Natural killer cell treated with Interleukin-12 subunit alpha and Interleukin-12 subunit beta and Interleukin-15 and Interleukin-18, amount 100 ng/mL, for 72 hours (primary cell): Measurements from ENCODE around the gene CTSS. TPM values are rescaled to one million over a fixed set of nuclear protein-coding genes. Genes with fewer than 3 reads are reported as not detected.
"Not testable (repeated sequence)": the region's sequence is repeated elsewhere in the genome, so short reads cannot be mapped to it uniquely, and the experiment has no call there.

Source experiments
- ATAC-seq, 2 donors: fragments of 150-1000 bp; cut with Tn5 transposase in 1 of 2; sonication (Bioruptor Pico), chemical (Tn5 transposase) in 1 of 2; 2 replicates each; pipeline ENCODE4 v1.10.0; 2021
- DNase-seq: peaks from one replicate; pipeline ENCODE4 v3.0.0; 2022; ENCODE audit warnings: low spot score
- H3K27ac Mint-ChIP-seq, 2 donors: 1 replicate in 1 of 2; 2 replicates in 1 of 2; pipeline ENCODE4 v1.8.0; 2022; ENCODE audit warnings: mixed read lengths in 2 of 2, mild to moderate bottlenecking in 1 of 2, moderate library complexity in 1 of 2
- H3K27me3 Mint-ChIP-seq, 2 donors: 1 replicate in 1 of 2; 2 replicates in 1 of 2; pipeline ENCODE4 v1.8.0; 2022; ENCODE audit warnings: mixed read lengths in 2 of 2
- H3K36me3 Mint-ChIP-seq: one replicate; pipeline ENCODE4 v1.8.0; 2022; ENCODE audit warnings: mixed read lengths
- H3K4me1 Mint-ChIP-seq, 2 donors: 1 replicate in 1 of 2; 2 replicates in 1 of 2; pipeline ENCODE4 v1.8.0; 2022; ENCODE audit warnings: low read depth in 2 of 2, mixed read lengths in 2 of 2, mild to moderate bottlenecking in 1 of 2
- H3K4me3 Mint-ChIP-seq: one replicate; pipeline ENCODE4 v1.8.0; 2022; ENCODE audit warnings: mixed read lengths
- H3K9me3 Mint-ChIP-seq: 2 replicates; pipeline ENCODE4 v1.8.0; 2022; ENCODE audit warnings: mixed read lengths
- total RNA-seq, 2 donors: library from RNA; stranded (reverse); gene quantifications; one replicate each; pipeline ENCODE4 v1.2.3, GENCODE V29; 2022

CTSS gene
- total RNA-seq: 100 to 1,000 TPM in 1 of 2 donors, 10 to 100 TPM in 1; 76.2 to 248 TPM

DNA sequence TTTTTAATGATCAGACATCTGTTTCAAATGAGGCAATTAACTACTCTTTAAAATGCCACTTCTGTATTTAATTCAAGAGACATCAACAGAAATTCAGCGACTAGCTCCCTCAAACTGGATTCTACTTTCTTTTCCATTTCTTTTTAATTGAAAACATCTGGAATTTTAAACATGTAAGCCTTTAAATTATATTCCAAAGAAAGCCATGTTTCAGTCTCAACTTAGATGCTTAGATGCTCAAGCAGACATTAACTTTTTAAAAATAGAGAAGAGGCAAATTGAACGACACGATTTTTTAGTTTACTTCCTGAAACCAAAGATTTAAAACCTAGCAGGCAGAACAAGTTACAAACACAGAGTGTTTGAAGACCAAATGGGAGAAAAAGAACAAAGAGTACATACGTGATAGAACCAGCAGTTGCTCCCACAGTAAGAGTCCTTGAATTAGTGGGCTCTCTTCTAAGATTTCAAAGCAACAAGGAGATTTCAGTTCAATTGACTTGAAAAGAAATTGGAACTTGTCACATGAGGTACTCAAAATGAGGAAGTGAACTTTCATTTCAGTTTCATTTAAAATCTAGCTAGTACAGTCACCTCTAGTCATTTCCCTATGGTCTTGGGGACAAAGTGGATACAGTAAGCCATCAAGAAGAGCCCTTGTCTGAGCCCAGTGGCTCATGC, at the start of gene CTSS:
TSS of gene CTSS (minus strand) at position 483 of the 681 bp plus-strand sequence. CDS start 1,015 bp downstream, outside the sequence.
- Mint-ChIP-seq H3K27me3 (peaks cover 0 to 2% of the 10 kb centered on the region in 2 donors), H3K4me3 (peak within 1 kb of the TSS; percentile 95), H3K4me1 (peaks cover 31 to 41% of the 10 kb centered on the region in 2 donors), H3K27ac (peak within 1 kb of the TSS; percentile 96 to 99), H3K9me3 (no peaks in the 10 kb centered on the region), H3K36me3 (peaks cover 17% of the 10 kb centered on the region)
- ATAC-seq (peak; percentile 91 to 92), DNase-seq (peak; percentile 61)

DNA sequence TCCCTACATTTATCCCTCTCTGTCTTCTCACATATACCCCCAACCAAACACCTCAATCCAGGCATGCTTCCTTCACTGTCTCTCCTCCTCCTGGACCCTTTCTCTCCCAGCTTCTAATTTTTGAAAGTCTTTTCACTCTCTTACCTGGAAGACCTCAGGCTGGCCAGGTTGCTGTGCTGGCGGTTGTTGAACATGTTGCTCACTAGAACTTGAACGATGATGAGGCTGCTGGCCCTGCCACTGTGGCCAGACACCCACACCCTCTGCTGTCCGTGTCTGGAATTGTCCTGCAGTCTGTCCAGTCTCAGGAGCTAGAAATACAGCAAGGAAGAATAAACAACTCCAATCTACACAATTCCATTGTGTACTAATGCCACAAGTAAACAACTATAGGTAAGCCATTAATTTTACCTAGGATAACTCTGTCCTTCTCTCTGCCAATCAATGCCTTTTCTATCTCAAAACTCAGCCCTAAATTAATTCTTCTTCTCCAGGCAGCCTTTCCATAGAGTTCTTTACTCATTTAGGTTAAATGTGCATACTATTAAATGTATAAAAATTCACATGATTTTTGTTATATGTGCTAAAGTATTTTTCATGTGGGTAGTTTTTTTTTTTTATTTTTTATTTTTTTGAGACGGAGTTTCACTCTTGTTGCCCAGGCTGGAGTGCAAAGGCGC, 47.6 kb upstream of the CTSS start:
- H3K27me3 Mint-ChIP-seq: no peaks in the 10 kb centered on the region
- no peak for DNase-seq

DNA sequence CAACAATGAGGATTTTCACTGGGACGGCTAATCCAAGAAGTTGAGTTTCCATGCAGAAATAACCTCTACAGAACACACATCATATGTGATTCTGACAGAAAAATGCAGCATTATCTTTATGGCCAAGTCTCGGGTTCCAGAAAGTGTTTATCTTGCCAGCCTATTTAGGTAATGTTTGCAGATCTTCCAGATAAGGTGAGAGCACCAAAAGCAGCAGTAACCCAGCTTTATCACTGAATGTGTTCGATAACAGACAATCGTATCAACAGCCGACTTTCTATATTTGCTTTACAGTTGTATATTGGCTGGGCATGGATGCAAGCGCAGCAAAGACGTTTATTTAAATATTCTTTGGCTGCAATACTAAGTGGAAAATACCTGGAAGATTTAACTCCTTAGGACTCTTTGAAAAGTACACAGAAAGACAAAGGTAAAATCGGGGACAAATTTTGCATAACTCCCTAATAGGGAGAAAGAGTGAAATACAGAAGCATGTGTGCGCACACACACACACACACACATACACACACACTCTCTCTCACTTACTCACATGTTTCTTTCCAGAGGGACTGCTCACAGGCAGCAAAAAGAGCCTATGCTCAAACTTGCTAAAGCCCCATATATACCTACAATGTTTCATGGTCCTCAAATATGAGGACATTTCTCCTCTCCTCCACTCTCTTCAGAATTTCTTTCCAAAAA, 45.5 kb upstream of the CTSS start:
- H3K27me3 Mint-ChIP-seq: no peaks in the 10 kb centered on the region
- no peaks in the 10 kb centered on the region for H3K9me3 Mint-ChIP-seq
- DNase-seq (no peak), ATAC-seq (no peak)
- H3K4me1 Mint-ChIP-seq: peaks cover 10 to 13% of the 10 kb centered on the region in 2 donors
- H3K27ac Mint-ChIP-seq: no peak overlapping the region
- no peak overlapping the region for H3K4me3 Mint-ChIP-seq
- H3K36me3 Mint-ChIP-seq: peaks cover 4% of the 10 kb centered on the region

More for the DNA sequence above, 47.6 kb upstream of the CTSS start:
- H3K4me3 Mint-ChIP-seq: no peak overlapping the region
- peaks cover 0 to under 1% of the 10 kb centered on the region in 2 donors for H3K4me1 Mint-ChIP-seq
- no peak for ATAC-seq
- H3K9me3 Mint-ChIP-seq: no peaks in the 10 kb centered on the region
- no peak overlapping the region for H3K27ac Mint-ChIP-seq
- peaks cover 11% of the 10 kb centered on the region for H3K36me3 Mint-ChIP-seq

DNA sequence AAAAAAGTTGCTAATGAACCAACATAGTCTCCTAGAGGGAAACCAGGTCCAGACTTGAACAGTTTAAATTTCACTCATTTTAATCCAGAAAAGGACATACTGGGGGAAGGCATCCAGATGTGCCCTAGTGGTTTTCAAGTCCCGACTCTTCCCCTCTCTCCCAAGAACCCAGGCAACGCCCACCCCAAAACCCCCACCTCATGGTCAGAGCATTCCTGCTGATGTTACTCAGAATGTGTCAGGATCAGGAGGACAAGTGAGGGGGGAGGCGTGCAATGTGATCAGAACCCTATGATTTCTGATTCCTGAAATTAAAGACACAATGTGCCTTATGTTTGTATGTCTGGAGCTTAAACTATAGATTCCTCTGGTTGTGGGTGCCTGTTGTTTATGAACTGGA, 44.1 kb upstream of the CTSS start:
- no peaks in the 10 kb centered on the region for H3K9me3 Mint-ChIP-seq
- DNase-seq (no peak), ATAC-seq (no peak)
- H3K4me3 Mint-ChIP-seq: no peak overlapping the region
- H3K36me3 Mint-ChIP-seq: no peaks in the 10 kb centered on the region
- H3K4me1 Mint-ChIP-seq: peaks cover 10 to 13% of the 10 kb centered on the region in 2 donors
- H3K27me3 Mint-ChIP-seq: no peaks in the 10 kb centered on the region
- H3K27ac Mint-ChIP-seq: no peak overlapping the region

DNA sequence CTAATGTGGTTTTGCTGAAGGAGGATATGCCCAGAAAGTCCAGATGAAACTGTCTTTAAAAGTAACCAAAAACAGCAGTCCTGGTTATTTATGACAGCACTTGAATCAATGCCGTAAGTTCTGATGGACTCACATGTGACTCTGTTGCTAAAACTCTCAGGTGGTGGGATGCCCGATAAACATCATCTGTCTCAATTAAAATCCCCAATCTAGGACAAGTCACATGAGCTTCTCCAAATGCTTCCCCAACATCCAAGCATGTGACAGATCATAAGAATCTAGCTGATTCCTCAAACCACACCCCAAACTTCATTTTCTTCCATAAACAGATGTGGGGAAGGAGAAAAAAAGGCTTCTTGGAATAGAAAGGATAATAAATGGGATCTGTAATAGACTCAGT, 43.3 kb upstream of the CTSS start:
- H3K4me3 Mint-ChIP-seq: no peak overlapping the region
- H3K4me1 Mint-ChIP-seq: peaks cover 10 to 13% of the 10 kb centered on the region in 2 donors
- no peak overlapping the region for H3K27ac Mint-ChIP-seq
- H3K9me3 Mint-ChIP-seq: no peaks in the 10 kb centered on the region
- no peak for ATAC-seq
- H3K27me3 Mint-ChIP-seq: no peaks in the 10 kb centered on the region
- no peak for DNase-seq
- H3K36me3 Mint-ChIP-seq: no peaks in the 10 kb centered on the region

DNA sequence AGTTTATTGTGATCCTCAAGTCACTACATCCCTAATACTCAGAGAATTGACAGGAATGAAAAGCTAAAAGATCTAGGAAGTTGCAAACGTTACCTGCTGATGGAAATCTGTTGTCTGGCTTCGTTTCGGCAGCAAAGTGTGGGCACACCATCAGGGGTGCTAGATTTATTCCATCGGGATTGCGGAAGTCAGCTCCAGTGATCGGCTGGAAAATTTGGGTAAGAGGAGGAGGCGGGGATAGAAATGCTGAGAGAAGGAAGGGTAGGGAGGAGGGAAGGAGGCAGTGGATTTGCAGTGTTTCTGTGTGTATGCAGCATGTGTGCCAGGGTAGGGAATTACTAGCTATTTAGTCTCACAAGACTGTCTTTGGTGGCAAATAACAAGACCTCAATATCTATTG, 42.5 kb upstream of the CTSS start, which contains the start of gene CTSK:
TSS of gene CTSK (minus strand) at position 140 of the 400 bp plus-strand sequence. CDS start 1,455 bp downstream, outside the sequence.
- Mint-ChIP-seq H3K27me3 (no peaks in the 10 kb centered on the region), H3K36me3 (no peaks in the 10 kb centered on the region), H3K4me1 (peaks cover 10 to 13% of the 10 kb centered on the region in 2 donors), H3K9me3 (no peaks in the 10 kb centered on the region), H3K4me3 (no peak within 1 kb of the TSS), H3K27ac (peak within 1 kb of the TSS in 1 of 2 donors; percentile 45)
- ATAC-seq: no peak
- no peak for DNase-seq

DNA sequence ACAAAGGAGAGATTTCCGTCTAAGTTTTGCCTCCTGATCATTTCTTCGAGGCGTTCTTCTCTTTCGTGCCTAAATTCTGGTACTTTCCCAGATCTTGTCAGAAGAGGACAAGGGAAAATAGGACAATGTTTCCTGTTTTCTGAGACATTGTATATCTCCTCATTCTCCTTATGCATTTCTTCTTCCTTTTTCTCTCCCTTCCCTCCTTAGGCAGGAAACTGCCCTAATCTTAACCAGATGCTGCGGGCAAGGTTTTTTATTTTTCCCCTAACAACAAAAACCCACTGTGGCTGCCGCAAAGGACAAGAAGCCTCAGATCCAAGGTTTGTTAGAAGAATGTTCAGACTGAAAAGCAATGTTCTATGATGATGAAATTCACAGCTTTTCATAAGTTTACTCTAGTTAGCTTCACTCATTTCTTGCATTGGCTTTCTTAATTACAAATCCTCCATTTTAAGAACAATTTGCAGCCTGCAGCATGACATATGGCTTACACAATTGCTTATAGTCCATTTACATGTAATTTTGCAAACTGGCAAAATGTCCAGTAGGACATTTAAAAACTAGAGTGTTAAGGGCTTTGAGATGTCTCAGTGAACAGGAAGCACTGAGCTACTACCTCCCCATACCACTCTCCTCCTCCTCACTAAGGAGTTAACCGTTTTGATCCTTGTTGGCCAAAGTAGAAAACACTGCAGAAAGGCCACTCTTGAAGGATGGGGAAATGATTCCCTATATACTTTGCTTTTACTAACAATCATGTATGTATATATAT, 41.9 kb upstream of the CTSS start:
- H3K4me1 Mint-ChIP-seq: peaks cover 10 to 13% of the 10 kb centered on the region in 2 donors
- H3K9me3 Mint-ChIP-seq: no peaks in the 10 kb centered on the region
- H3K27me3 Mint-ChIP-seq: no peaks in the 10 kb centered on the region
- H3K4me3 Mint-ChIP-seq: no peak overlapping the region
- DNase-seq: no peak
- ATAC-seq: no peak
- no peaks in the 10 kb centered on the region for H3K36me3 Mint-ChIP-seq
- H3K27ac Mint-ChIP-seq: peak overlapping the region in 1 of 2 donors; percentile 45

DNA sequence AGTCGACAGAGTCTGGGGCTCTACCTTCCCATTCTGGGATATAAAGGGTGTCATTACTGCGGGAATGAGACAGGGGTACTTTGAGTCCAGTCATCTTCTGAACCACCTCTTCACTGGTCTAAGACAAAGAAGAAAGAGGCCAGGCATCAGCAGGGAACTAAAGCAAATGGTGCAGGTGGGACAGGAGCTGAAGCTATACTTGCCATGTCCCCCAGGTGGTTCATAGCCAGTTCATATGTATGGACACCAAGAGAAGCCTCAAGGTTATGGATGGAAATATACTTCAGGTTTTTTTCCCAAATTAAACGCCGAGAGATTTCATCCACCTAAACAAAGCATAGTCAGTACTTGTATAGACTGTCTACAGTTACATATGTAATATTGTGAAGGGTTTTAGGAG, 40.3 kb upstream of the CTSS start:
- H3K4me1 Mint-ChIP-seq: peaks cover 10 to 13% of the 10 kb centered on the region in 2 donors
- no peak overlapping the region for H3K4me3 Mint-ChIP-seq
- H3K27ac Mint-ChIP-seq: no peak overlapping the region
- no peaks in the 10 kb centered on the region for H3K27me3 Mint-ChIP-seq
- ATAC-seq (no peak), DNase-seq (no peak)
- no peaks in the 10 kb centered on the region for H3K36me3 Mint-ChIP-seq
- H3K9me3 Mint-ChIP-seq: no peaks in the 10 kb centered on the region

DNA sequence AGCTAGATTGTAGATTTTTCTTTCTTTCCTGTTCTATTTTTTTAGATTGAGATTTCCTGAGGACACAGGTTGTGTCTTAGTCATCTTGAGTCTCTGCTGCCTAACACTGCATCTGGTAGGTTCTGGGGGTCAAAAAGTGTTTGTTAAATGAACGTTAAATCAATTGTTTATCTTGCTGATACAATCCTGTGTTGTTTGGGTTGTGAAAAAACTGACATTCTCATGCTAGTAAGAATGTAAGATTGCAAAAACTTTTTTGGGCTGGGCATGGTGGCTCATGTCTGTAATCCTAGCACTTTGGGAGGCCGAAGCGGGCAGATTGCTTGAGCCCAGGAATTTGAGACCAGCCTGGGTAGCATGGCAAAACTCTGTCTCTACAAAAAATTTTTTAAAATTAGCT, 39.1 kb upstream of the CTSS start:
- Mint-ChIP-seq H3K4me3 (no peak overlapping the region), H3K36me3 (no peaks in the 10 kb centered on the region)
- no peak for ATAC-seq

DNA sequence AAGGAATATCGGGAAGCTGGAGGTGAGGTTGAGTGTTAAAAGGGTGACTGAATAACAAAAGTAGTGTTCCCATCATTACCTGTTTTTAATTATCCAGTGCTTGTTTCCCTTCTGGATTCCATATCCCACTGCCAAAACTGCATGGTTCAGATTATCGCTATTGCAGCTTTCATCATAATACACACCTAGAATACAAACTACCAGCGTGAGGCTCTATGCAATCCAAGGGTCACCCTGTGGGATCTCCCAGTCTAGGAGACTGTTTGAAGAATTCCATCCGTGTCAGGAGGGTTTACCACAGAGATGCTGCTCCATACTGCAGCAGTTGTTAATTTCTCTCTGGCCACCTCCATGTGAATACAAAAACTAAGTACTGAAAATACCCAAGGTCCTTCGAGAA, 33.5 kb upstream of the CTSS start:
- Mint-ChIP-seq H3K9me3 (no peaks in the 10 kb centered on the region), H3K27ac (no peak overlapping the region), H3K27me3 (no peaks in the 10 kb centered on the region), H3K4me1 (no peaks in the 10 kb centered on the region), H3K36me3 (peaks cover 11% of the 10 kb centered on the region), H3K4me3 (no peak overlapping the region)
- no peak for DNase-seq
- ATAC-seq: no peak

More for the DNA sequence above, 39.1 kb upstream of the CTSS start:
- Mint-ChIP-seq H3K9me3 (no peaks in the 10 kb centered on the region), H3K27me3 (no peaks in the 10 kb centered on the region), H3K27ac (no peak overlapping the region), H3K4me1 (peaks cover 10 to 13% of the 10 kb centered on the region in 2 donors)
- no peak for DNase-seq

DNA sequence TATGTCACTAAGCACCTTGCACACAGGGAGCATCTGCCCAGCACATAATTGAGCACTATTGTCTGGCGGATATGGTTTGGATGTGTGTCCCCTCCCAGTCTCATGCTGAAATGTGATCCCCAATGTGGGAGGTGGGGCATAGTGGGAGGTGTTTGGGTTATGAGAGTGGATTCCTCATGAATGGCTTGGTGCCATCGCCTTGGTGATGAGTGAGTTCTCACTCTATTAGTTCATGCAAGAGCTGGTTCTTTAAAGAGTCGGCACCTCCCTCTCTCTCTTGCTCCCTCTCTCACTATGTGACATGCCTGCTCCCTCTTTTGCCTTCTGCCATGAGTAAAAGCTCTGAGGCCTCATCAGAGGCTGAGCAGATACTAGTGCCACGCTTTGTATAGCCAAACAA, 32.9 kb upstream of the CTSS start:
- no peaks in the 10 kb centered on the region for H3K4me1 Mint-ChIP-seq
- H3K27ac Mint-ChIP-seq: no peak overlapping the region
- H3K36me3 Mint-ChIP-seq: peaks cover 11% of the 10 kb centered on the region
- H3K9me3 Mint-ChIP-seq: no peaks in the 10 kb centered on the region
- ATAC-seq (no peak), DNase-seq (no peak)
- no peak overlapping the region for H3K4me3 Mint-ChIP-seq
- no peaks in the 10 kb centered on the region for H3K27me3 Mint-ChIP-seq

DNA sequence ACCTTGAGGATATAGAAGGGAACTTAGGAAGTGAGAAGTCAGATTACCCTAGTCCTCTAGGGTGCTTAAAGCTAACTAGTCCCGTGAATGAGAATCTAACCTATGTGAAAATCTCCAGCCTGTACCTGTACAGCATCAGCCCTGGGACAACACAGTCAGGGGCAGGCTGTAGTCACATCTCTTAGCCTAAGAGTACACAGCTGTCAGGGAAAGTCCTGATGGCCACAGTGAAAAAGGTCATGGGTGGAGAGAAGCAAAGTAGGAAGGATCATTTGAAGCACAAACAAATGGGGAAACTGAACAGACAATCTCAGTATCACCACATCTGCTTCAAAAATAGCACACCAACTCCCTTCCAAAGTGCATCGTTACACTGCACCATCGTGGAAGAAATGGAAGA, 30.8 kb upstream of the CTSS start:
- H3K27ac Mint-ChIP-seq: no peak overlapping the region
- H3K4me1 Mint-ChIP-seq: no peaks in the 10 kb centered on the region
- no peaks in the 10 kb centered on the region for H3K9me3 Mint-ChIP-seq
- no peaks in the 10 kb centered on the region for H3K27me3 Mint-ChIP-seq
- DNase-seq (no peak), ATAC-seq (no peak)
- H3K36me3 Mint-ChIP-seq: peaks cover 11% of the 10 kb centered on the region
- H3K4me3 Mint-ChIP-seq: no peak overlapping the region

DNA sequence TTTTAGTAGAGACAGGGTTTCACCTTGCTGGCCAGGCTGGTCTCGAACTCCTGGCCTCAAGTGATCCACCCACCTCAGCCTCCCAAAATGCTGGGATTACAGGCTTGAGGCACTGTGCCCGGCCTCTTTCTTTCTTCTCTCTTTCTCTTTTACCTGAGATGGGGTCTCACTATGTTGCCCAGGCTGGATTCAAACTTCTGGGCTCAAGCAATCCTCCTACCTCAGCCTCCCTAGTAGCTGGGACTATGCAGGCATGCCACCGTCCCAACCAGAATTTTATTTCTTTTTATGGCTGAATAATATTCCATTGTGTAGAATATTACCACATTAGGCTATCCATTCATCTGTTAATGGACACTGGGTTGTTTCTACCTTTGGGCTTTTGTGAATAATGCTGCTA, 28.2 kb upstream of the CTSS start:
- not testable (repeated sequence) for H3K27me3 Mint-ChIP-seq, DNase-seq, H3K4me1 Mint-ChIP-seq, H3K27ac Mint-ChIP-seq, H3K9me3 Mint-ChIP-seq, ATAC-seq, H3K36me3 Mint-ChIP-seq, H3K4me3 Mint-ChIP-seq
